GM12873 (cell line): ENCODE measurements around the gene MRPL16.

Experiments
- TF ChIP-seq, protein P1 (sequence below): IDR thresholded peaks from 2 replicates; pipeline ENCODE4 v1.5.1; 2012; ENCODE audit warnings: low read depth, mild to moderate bottlenecking, moderate library complexity, low read length, control low read depth; ENCODE audit not compliant: insufficient read depth; ENCODE audit errors: missing control alignments

The MRPL16 gene

DNA sequence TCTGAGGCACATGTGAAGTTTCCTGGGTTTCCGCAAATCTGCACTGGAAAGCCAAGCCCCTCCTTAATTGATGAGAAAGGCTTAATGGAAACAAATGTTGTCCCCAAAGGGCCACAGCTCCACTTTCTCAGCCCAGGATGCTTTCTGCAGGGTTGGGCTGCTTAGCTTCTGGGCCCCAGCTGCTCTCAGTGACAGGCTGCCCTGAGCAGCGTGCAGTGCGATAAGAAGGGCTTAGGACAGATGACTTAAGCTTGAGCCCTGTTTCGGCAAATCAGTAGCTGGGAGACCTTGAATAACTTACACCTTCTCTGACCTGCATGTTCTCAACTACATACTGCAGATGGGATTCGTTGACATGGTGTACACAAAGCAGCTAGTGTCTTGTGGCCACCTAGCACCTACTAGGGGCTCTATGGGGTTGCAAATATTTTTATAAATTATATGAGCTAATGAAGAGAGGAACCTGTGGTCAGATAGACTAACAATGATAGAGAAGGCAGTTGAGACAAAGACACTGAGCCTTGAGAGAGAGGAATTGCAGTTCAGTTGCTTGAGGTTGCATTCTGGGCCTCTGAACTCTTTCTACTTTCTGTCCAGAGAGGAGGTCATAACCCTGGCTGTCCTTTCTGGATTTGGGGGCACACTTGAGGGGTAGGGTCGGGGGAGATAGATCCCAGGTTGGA lies 43.9 kb downstream of the MRPL16 start:
- TF ChIP-seq, protein P1, sequence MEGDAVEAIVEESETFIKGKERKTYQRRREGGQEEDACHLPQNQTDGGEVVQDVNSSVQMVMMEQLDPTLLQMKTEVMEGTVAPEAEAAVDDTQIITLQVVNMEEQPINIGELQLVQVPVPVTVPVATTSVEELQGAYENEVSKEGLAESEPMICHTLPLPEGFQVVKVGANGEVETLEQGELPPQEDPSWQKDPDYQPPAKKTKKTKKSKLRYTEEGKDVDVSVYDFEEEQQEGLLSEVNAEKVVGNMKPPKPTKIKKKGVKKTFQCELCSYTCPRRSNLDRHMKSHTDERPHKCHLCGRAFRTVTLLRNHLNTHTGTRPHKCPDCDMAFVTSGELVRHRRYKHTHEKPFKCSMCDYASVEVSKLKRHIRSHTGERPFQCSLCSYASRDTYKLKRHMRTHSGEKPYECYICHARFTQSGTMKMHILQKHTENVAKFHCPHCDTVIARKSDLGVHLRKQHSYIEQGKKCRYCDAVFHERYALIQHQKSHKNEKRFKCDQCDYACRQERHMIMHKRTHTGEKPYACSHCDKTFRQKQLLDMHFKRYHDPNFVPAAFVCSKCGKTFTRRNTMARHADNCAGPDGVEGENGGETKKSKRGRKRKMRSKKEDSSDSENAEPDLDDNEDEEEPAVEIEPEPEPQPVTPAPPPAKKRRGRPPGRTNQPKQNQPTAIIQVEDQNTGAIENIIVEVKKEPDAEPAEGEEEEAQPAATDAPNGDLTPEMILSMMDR: no peak

DNA sequence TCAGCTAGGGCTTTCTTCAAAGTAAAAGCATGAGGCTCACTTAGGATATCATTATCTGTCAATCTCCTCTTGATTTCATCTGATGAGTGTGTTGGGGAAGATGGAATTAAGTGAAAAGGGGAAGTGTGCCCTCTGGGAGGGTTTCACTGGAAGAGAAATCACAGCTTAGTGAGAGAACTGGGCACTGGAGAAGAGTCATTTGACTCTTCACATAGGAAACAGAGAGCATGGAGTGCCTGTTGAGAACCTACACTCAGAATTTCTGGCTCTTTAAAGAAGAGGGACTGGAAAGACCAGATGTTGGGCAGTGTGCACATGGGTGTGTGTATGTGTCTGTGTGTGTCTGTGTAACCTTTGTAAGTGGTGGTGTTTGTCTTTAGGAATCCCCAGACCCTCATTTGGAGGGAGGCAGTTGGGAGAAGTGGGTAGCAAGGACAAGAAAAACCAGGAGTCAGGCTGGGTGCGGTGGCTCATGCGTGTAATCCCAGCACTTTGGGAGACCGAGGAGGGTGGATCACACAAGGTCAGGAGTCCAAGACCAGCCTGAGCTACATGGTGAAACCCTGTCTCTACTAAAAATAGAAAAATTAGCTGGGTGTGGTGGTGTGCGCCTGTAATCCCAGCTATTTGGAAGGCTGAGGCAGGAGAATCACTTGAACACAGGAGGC lies 45.4 kb downstream of the MRPL16 start:
- TF ChIP-seq, protein P1: no peak

DNA sequence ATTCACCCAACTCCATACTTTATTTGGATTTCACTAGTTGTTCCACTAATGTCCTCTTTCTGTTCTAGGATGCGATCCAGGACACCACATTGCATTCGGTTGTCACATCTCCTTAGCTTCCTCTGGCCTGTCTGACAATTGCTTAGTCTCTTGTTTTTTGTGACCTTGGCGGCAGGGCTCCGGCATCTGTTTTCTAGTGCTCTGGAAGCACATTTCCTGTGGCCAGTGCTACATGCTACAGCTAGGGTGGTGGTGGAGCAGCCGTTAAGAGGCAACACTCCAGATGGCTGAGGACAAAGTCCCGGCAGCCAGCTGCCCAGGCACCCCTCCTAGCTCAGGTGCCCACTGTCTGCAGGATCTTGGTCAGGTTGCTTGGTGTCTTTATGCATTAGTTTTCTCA lies 48.6 kb downstream of the MRPL16 start:
- TF ChIP-seq, protein P1: no peak

DNA sequence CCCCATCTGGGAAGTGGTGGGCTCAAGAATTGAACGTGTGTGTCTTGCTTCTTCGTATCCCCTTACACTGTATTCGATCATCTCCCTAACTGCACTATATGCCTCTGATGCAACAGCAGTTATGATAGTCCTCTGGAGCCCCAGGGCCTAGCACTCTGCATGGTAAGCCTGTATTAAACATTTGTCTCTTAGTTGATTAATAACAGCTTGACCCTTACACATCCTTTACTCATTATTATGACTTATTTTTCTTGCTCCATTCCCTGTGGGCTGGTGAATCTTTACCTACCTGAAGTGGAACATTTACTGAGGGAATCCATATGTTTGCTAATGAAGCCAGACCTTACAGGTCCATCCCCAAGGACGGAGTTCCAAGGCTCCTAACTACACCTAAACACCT lies 49.8 kb downstream of the MRPL16 start:
- TF ChIP-seq, protein P1: no peak

GRCh38 chr11:59759900-59760299 lies 50.7 kb downstream of the MRPL16 start:
- TF ChIP-seq, protein P1: no peak

- TF ChIP-seq, protein P1: no peak
Measured at GRCh38 chr11:59758401-59759037, 52.1 kb downstream of the MRPL16 start.

- TF ChIP-seq, protein P1: no peak
Measured at GRCh38 chr11:59756845-59757244, 53.7 kb downstream of the MRPL16 start.
